ENCODE results near the gene HTR3B.

HTR3B gene

DNA sequence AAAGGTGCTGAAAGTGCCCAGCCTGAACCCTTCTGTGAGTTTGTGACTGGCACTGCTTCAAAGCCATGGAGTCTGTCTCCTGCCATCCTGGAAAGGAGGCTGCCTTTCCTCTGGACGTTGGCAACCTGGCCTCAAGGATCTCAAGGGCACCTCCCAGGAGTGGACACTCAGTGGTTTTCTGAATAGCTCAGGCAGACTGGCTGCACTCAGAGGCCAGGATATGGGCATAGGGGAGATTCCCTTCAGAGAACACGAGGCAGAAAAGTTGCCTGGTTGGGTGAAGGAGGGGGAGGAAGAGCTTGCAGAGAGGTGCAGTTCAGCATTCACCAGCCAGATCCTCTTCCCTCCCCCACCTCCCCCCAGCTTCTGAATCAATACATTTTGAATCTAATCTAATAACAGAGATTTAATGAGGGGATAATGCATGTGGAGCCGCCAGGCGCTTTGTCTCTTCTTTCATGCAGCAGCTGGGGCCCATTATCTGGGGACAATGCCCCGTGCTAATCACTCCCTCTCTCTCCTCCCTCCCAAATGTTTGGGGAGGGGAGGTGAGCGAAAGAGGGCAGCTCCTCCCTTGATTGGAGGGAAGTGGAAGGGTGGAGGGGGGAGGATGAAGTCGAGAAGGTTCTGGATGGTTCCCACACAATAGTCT, 88.0 kb downstream of the HTR3B start:
- DNase-seq = no peak

DNA sequence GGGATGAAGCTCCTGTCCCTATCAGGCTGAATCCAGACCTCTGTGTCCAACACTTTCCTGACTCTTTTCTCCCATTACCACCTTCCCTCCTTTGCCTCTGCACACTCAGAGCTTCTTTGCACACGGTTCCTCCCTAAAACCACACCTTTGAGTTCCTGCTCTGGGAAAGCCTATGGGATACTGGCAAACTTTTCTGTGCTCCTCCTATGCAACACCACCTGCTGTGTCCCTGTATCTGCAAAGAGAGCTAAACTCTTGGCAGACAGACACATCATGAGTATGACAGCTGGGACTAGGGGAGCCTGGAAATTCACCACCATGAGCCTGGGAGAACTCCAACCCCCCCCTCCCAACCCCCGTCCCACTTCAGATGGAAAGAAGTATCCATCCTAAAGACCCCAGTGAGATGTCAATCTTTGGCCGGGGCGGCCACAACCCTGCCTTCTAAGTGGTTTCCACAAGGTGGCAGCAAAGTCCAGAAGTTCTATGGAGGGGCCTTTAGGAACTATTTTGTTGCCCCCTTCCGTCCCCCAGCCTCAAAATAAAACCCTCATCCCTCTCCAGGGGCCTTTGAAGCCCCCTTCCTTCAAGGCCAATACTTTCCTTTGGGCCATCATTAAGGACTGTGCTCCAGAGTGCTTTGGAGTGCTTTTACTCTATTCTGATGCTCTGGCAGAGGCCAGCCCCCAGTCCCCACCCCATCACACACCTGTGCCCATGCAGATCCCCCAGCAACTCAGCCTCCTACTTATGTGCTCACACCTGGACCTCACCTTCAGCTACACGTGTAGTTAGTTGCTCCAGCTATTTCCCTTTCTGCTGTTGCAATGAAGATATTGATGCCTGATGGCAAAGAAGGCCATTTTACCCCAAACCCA, 89.7 kb downstream of the HTR3B start:
- DNase-seq = no peak

Data from NCI-H2171 (cell line).